ENCODE measurements around the gene HOXC12. TPM values are rescaled to one million over a fixed set of nuclear protein-coding genes. Genes with fewer than 3 reads are reported as not detected.

The HOXC12 gene
- total and polyA plus RNA-seq, 2 of the 8 experiments (the other 6 are each of a cell fraction or from before 2014, with no cell fraction given), result not detected

DNA sequence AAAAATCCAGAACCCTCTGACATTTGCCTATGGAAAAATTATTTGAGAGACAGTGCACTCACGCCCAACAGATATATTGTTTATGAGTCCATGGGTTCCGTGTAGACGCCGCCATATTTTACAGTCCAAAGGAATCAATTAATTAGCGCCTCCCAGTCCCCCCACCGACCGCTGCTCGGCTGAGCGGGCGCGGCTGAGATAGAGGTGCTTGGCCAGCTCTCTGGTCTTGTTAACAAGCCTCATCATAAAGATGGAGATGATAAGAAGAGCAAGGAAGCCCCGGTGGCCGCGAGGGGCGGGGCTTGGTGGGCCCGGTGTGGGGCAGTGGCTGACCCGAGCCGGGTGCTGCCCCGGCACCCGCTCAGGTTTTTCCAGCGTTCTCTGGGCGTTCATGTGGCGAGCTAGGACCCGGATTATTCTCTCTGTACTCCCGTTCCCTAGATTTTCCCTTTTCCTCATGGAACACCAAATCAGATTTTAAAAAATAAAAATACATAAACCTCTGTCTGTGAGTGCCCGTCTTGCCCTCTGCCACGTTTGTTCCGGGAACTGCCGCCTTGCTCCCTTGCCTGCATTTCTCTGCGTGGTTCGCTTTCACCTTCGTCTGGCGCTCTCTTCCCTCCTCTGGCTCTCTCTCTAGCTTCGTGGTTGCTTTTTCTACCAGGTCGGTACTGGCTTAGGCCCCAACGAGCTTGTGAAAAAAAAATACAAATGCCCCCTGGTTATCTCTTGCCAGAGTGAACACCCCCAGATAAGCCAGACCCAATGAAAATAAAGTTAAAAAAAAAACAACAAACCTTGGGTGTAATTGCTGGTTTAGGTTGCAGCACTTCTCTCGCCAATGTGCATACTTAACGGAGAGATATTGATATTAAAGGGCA, 9.0 kb downstream of the HOXC12 start (continued):
- peak; percentile 91 for TF ChIP-seq SUZ12 (IDR thresholded peaks at IDR 0.05; ENCODE audit: low read length)
- TF ChIP-seq JUN (IDR thresholded peaks at IDR 0.05; ENCODE audit: low read depth, low read length), result no peak
- TF ChIP-seq RNF2 (IDR thresholded peaks at IDR 0.05; ENCODE audit: borderline replicate concordance, low read depth, low read length, missing control alignments, poor library complexity, severe bottlenecking), result peak; percentile 88
- TF ChIP-seq, protein P1, sequence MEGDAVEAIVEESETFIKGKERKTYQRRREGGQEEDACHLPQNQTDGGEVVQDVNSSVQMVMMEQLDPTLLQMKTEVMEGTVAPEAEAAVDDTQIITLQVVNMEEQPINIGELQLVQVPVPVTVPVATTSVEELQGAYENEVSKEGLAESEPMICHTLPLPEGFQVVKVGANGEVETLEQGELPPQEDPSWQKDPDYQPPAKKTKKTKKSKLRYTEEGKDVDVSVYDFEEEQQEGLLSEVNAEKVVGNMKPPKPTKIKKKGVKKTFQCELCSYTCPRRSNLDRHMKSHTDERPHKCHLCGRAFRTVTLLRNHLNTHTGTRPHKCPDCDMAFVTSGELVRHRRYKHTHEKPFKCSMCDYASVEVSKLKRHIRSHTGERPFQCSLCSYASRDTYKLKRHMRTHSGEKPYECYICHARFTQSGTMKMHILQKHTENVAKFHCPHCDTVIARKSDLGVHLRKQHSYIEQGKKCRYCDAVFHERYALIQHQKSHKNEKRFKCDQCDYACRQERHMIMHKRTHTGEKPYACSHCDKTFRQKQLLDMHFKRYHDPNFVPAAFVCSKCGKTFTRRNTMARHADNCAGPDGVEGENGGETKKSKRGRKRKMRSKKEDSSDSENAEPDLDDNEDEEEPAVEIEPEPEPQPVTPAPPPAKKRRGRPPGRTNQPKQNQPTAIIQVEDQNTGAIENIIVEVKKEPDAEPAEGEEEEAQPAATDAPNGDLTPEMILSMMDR (IDR thresholded peaks at IDR 0.05; ENCODE audit: control extremely low read depth in 1 of 3, insufficient read depth in 1 of 3, low read depth in 1 of 3, low read length in 3 of 3), result no peak
- TF ChIP-seq PHF8 (conservative IDR thresholded peaks at IDR 0.05; ENCODE audit: low read depth, low read length), result no peak
- TF ChIP-seq NANOG (IDR thresholded peaks at IDR 0.05; ENCODE audit: insufficient read depth, low read depth, low read length, poor library complexity, severe bottlenecking), result no peak
- TF ChIP-seq SP1 (IDR thresholded peaks at IDR 0.05; ENCODE audit: low read depth, low read length), result no peak
- TF ChIP-seq JUND (IDR thresholded peaks at IDR 0.05; ENCODE audit: low read length), result no peak
- TF ChIP-seq CHD2 (IDR thresholded peaks at IDR 0.05; ENCODE audit: low read length), result no peak
- no peak for TF ChIP-seq CBX5 (IDR thresholded peaks at IDR 0.05; ENCODE audit: low read depth, low read length)
- TF ChIP-seq ZNF274 (IDR thresholded peaks at IDR 0.05; ENCODE audit: borderline replicate concordance, extremely low read depth, low read length), result no peak
- TF ChIP-seq CBX8 (IDR thresholded peaks at IDR 0.05; ENCODE audit: borderline replicate concordance, low read depth, low read length), result peak; percentile 88; the same call in 1 of the 2 replicates
- TF ChIP-seq KDM4A (IDR thresholded peaks at IDR 0.05; ENCODE audit: low read depth, low read length, severe bottlenecking), result no peak
- no peak for TF ChIP-seq SP2 (IDR thresholded peaks at IDR 0.05; ENCODE audit: low read length)
- TF ChIP-seq TBP (IDR thresholded peaks at IDR 0.05; ENCODE audit: low read depth, low read length), result no peak
- TF ChIP-seq BRCA1 (IDR thresholded peaks at IDR 0.05; ENCODE audit: low read depth, low read length), result no peak
- TF ChIP-seq, protein P2, sequence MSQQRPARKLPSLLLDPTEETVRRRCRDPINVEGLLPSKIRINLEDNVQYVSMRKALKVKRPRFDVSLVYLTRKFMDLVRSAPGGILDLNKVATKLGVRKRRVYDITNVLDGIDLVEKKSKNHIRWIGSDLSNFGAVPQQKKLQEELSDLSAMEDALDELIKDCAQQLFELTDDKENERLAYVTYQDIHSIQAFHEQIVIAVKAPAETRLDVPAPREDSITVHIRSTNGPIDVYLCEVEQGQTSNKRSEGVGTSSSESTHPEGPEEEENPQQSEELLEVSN (IDR thresholded peaks at IDR 0.05), result no peak
- no peak for TF ChIP-seq RBBP5 (IDR thresholded peaks at IDR 0.05; ENCODE audit: borderline replicate concordance, low read depth, low read length)
- TF ChIP-seq HDAC6 (IDR thresholded peaks at IDR 0.05; ENCODE audit: low read depth, low read length), result no peak

All from H1 (cell line).